K562 (cell line): ENCODE measurements around the gene USP13.

Experiments
- C11orf30 ChIP-seq: fragments of 450-650 bp; IDR thresholded peaks from 2 replicates; pipeline ENCODE4 v1.6.1; 2016; ENCODE audit warnings: low read depth, mild to moderate bottlenecking
- EP300 ChIP-seq: IDR thresholded peaks from 2 replicates; pipeline ENCODE4 v1.6.1; 2012; ENCODE audit warnings: low read length, improper control_type of control experiment
- ERF ChIP-seq: fragments of 450-650 bp; formaldehyde crosslinking; IDR thresholded peaks from 2 replicates; pipeline ENCODE4 v1.4.0; 2020; ENCODE audit warnings: mild to moderate bottlenecking, mixed read lengths
- EZH2 ChIP-seq: IDR thresholded peaks from 2 replicates; pipeline ENCODE4 v1.6.1; 2012; ENCODE audit warnings: low read depth, mild to moderate bottlenecking, inconsistent platforms, low read length, borderline replicate concordance
- FOXA1 ChIP-seq: fragments of 450-650 bp; IDR thresholded peaks from 2 replicates; pipeline ENCODE4 v1.6.1; 2016; ENCODE audit warnings: mild to moderate bottlenecking, borderline replicate concordance
- FOXJ3 ChIP-seq: sonication (generic); formaldehyde crosslinking; IDR thresholded peaks from 2 replicates; pipeline ENCODE4 v1.4.0; 2020; ENCODE audit warnings: mild to moderate bottlenecking, missing genetic modification reagents
- FUS ChIP-seq: fragments of 200-400 bp; formaldehyde crosslinking; optimal IDR thresholded peaks from 2 replicates; pipeline ENCODE3; 2017; ENCODE audit warnings: low read depth, low read length
- JUND ChIP-seq, 2 experiments: IDR thresholded peaks; 2 replicates in 1 of 2; 3 replicates in 1 of 2; pipeline ENCODE4 v1.6.1; 2011; ENCODE audit warnings: borderline replicate concordance in 2 of 2, low read depth in 2 of 2, low read length in 2 of 2, improper control_type of control experiment in 1 of 2, missing biosample characterization in 1 of 2, missing genetic modification characterization in 1 of 2, missing genetic modification reagents in 1 of 2
- NR1H2 ChIP-seq: sonication (generic); formaldehyde crosslinking; IDR thresholded peaks from 2 replicates; pipeline ENCODE4 v1.4.0; 2020; ENCODE audit warnings: mild to moderate bottlenecking, missing genetic modification reagents
- SP2 ChIP-seq: IDR thresholded peaks from 2 replicates; pipeline ENCODE4 v1.6.1; 2011; ENCODE audit warnings: mild to moderate bottlenecking, low read depth, low read length, moderate library complexity; ENCODE audit not compliant: poor library complexity, severe bottlenecking; ENCODE audit errors: extremely low read depth
- ZNF143 ChIP-seq: sonication (generic); formaldehyde crosslinking; IDR thresholded peaks from 2 replicates; pipeline ENCODE4 v1.9.0; 2022; ENCODE audit warnings: mild to moderate bottlenecking, missing genetic modification reagents
- TF ChIP-seq, protein P1 (sequence below), 3 experiments: IDR thresholded peaks in 2 of 3; conservative IDR thresholded peaks in 1 of 3; 2 replicates each; pipeline ENCODE4 v1.5.1; 2011 to 2012; ENCODE audit warnings: low read length in 3 of 3, mild to moderate bottlenecking in 3 of 3, control low read depth in 2 of 3, improper control_type of control experiment in 1 of 3, inconsistent platforms in 1 of 3, low read depth in 1 of 3, mixed read lengths in 1 of 3, moderate library complexity in 1 of 3; ENCODE audit not compliant: insufficient read depth in 2 of 3
- TF ChIP-seq, protein P2 (sequence below): fragments of 250-450 bp; sonication (Bioruptor Pico); IDR thresholded peaks from 2 replicates; pipeline ENCODE4 v1.4.0; 2020; ENCODE audit warnings: mild to moderate bottlenecking, moderate library complexity

DNA sequence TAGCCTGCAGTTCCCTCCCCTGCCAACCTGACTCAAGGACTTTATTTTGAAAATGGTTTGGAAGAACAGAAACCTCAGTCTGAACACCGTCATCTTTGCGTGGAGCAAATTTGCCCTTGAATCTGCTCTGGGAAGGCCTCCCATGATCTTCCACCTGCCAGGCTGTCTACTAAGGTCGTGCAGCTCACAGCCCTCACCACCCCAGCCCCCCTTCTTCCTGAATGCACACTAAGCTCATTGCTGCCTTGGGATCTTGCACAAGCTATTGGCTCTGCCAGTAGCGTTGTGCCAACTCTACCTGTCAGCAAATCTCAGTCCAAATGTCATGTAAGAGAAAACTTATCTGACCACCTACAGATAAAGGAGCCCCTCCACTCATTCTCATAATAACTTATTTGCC lies 141.5 kb downstream of the USP13 start:
- TF ChIP-seq C11orf30 (no peak), FUS (no peak), SP2 (no peak), EZH2 (no peak), JUND (IDR thresholded peaks at IDR 0.05; ENCODE audit: borderline replicate concordance, low read depth, low read length) (no peak), JUND (tag; IDR thresholded peaks at IDR 0.05; ENCODE audit: borderline replicate concordance, low read depth, low read length) (no peak), ERF (CRISPR knock-in tag) (no peak), FOXA1 (no peak), FOXJ3 (CRISPR knock-in tag) (no peak), ZNF143 (no peak), NR1H2 (CRISPR knock-in tag) (no peak), EP300 (no peak)
- TF ChIP-seq, protein P1, sequence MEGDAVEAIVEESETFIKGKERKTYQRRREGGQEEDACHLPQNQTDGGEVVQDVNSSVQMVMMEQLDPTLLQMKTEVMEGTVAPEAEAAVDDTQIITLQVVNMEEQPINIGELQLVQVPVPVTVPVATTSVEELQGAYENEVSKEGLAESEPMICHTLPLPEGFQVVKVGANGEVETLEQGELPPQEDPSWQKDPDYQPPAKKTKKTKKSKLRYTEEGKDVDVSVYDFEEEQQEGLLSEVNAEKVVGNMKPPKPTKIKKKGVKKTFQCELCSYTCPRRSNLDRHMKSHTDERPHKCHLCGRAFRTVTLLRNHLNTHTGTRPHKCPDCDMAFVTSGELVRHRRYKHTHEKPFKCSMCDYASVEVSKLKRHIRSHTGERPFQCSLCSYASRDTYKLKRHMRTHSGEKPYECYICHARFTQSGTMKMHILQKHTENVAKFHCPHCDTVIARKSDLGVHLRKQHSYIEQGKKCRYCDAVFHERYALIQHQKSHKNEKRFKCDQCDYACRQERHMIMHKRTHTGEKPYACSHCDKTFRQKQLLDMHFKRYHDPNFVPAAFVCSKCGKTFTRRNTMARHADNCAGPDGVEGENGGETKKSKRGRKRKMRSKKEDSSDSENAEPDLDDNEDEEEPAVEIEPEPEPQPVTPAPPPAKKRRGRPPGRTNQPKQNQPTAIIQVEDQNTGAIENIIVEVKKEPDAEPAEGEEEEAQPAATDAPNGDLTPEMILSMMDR (IDR thresholded peaks at IDR 0.05 in 2 of 3, conservative IDR thresholded peaks at IDR 0.05 in 1 of 3; ENCODE audit: insufficient read depth in 2 of 3, low read depth in 1 of 3, low read length in 3 of 3): no peak
- TF ChIP-seq, protein P2, sequence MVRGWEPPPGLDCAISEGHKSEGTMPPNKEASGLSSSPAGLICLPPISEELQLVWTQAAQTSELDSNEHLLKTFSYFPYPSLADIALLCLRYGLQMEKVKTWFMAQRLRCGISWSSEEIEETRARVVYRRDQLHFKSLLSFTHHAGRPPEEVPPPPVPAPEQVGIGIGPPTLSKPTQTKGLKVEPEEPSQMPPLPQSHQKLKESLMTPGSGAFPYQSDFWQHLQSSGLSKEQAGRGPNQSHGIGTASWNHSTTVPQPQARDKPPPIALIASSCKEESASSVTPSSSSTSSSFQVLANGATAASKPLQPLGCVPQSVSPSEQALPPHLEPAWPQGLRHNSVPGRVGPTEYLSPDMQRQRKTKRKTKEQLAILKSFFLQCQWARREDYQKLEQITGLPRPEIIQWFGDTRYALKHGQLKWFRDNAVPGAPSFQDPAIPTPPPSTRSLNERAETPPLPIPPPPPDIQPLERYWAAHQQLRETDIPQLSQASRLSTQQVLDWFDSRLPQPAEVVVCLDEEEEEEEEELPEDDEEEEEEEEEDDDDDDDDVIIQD (CRISPR knock-in tag): no peak
